NCI-H1694 treated with DMSO at 0.1 percent for 48 hours (cell line): ENCODE results near the gene ZMIZ1.
A peak's percentile ranks its signal among the peaks of the same experiment; 100 is the strongest.

Experiments
- DNase-seq: peaks from one replicate; lab custom pipeline; 2025; lab: John Stamatoyannopoulos, UW

The ZMIZ1 gene

DNA sequence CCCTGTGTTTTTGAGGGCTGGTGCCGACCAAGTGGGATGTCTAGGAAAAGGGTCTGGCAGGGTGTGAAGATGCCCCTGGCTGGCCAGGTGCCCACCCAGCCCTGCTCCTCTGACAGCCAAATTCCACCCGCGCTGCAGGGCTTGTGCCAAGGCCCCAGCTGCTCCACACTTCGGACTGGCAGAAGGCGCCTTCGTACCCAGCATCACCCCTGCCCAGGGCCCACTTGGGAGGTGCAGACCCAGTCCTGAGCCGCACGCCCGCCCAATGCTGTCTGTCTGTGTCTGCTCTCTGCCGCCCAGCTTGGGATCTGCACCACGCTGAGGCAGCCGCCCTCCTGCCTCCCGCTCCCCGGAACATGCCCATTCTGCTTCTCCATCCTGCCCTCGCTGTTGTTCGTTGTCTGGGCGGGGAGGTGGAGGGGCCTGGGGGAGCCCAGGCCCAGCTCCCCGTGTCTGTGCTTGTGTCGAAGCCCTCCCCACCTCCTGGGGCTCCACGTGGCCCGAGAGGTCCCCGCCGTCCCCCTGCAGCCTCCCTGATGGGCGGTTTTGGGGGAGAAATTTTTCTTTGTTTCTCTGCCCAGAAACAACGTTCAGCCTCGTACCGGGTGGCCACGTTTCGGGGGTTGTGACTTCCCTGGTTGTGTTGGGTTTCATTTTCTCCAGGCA, 241.6 kb downstream of the ZMIZ1 start:
- no peak for DNase-seq

GRCh38 chr10:79310911-79311573, 242.3 kb downstream of the ZMIZ1 start:
- DNase-seq, result no peak

DNA sequence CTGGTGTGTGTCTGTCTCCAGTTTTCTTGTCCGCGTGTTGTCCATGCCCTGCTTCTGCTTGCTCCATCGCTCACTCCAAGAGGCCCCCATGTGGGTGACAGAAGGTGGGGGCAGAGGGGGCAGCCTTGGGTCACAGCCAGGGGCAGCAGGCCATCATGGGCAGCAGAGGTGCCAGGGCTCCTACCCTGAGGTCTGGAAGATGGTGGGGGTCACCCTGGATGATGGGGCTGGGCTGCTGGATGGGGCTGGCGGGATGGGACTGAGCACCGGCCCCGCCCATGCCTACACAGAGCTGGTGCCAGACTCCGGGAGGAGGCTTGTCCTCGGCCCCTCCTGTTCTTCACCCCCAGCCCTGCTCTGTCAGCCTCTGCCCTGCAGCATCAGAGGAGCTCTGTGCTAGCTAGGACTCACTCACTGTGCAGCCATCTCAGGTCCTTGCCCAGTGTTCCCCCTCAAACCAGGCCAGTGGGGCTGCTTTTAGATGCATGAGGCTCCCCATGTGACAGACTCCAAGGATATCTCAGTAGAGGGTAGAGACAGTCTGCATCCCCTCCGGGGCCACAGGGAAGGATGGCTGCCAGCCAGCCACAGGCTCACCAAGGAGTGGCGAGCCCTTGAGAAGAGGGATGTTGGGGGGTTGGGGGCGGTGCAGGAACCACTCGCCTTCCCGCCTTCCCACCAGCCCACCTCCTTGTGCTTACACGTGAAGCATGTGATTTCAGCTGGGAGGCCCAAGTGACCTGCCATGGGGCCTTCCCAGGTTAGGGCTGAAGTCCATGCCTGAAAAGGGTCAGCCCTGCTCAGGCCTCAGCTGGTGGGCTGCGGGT, 243.0 kb downstream of the ZMIZ1 start:
- DNase-seq, result no peak

DNA sequence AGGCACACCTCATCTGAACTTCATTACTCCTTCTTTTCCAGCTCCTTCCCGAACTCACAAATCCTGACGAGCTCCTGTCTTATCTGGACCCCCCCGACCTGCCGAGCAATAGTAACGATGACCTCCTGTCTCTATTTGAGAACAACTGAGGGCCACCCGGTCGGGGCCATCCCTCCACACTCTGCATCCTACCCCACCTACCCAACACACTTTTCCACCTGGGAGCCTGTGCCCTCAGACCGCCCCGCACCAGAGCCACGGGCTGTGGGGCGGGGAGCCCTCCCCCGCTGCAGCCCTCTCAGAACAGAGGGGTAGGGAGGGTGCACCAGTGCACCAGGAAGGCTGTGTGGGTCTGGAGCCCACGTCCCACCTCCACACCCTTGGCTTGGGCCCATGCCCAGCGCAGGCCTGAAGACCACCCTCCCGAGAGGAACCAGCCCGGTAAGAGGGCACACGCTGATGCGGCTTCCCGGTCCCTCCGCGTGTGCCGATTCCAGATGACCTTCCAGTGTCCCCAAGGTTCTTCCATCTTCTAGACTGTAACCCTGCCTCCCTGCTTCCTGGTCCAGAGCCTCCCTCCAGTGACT, 243.9 kb downstream of the ZMIZ1 start:
- DNase-seq, result no peak

DNA sequence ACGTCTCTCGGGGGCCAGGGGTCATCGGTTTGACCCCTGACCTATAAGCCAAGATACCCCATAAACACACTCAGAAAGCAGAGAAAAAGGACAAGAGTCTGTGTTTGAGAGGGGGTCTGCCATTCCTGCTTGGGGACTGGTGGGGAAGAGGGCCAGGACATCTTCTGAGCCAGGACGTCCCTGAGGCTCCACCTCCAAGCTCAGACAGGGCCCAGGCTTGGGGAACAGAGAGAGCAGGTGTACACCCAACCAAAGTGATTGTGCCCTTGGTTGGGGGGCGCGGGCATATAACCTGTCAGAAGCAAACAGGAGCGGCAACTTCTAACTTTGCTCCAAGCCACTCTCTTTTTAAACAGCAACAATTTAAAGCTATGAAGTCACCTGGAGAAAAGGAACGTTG, 244.6 kb downstream of the ZMIZ1 start:
- no peak for DNase-seq

DNA sequence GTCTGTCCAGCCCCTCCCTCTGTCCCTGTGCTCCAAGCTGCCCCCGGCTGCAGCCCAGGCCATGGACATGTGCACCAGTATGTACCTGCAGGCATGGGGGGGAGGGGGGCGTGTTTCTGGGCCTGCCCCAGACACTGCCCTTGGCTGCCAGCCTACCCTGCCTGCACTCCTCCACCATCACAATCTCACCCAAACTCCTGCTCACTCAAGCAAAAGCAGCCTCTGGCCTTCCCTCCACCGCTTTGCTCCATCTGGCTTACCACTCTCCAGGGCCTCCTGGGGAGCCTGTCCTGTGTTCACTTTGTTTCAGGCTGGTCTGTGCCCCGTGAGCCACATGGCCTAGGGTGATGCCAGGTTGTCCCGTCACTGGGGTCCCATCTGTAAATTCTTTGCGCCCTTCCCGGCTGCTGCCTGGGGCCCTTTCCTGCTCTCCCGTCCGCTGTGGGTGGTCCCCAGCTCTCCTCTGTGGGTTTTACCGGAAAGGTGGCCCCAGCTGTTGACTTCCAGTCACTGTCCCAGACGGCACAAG, 245.2 kb downstream of the ZMIZ1 start:
- DNase-seq, result peak; percentile 31

DNA sequence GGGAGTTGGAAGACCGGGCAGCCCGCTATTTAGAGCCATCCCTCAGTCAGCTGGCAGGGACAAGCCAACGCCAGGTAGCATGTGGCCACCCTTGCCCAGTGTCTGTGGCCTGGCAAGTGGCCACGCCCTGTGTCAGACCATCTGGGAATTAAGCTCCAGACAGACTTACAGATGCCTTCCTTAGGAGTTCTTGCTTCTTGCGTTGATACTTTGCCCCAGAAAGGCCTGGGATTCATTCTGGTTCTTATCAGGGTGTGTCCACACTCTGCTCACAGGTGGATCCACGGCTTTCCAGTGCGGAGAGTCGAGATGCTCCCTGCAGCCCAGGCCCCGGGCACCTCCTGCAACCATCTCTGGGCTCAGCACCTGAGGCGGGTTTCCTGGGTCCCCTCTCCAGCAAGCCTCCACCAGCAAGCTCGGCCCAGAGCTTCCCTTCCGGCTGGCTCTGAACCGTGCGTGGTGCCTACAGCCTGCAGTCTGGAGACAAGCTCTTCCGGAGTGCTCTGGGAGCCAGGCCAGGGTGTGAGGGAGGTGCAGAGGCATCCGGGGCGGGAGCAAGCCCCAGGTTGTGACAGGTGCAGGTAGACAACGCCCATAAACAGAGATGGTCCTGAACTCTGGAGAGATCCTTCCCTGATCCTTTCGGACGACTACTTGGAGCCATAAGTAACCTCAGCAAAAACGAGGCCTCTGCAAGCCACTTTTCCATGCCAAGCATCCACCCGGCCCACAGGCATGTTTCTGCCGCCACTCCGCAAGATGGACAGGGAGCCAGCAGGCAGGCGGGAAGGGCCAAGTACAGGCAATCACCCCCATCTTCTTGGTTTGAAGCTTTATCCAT, 246.2 kb downstream of the ZMIZ1 start:
- DNase-seq, result no peak

GRCh38 chr10:79315602-79315920, 246.8 kb downstream of the ZMIZ1 start:
- DNase-seq, result no peak

DNA sequence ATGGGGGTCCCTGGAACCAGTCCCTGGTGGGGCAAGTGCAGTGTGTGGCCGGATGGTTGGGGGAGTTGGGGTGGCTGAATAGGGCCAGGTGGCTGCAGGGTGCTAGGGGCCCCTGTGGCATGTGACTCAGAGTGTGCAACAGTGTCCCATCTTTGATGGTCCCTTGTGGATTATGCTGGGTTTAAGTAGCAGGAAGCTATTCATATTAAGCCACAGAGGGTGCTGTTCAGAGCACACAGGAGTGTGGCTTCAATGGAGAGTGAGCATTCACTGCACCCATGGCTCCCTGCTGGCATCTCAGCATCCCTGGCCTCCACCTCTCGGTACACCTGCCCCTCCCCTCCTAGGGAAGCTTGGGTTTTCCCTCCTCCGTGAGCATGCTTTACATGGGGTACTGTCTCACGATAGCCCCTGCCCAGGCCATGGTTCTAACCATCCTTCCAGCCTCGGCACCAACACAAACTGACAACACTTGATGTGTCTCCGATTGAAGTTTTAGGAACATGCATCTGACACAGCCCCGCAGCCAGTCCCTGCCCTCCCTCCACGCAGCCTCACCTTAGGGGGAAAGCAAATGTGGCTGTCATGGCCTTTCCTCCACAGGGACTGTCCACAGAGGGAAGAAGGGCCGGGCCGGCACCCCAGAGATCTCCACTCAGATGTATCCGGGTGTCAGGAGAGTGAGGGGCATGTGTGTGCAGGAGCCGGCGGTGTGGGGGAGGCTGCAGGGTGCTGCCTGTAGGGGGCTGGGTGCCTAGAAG, 248.1 kb downstream of the ZMIZ1 start:
- no peak for DNase-seq

DNA sequence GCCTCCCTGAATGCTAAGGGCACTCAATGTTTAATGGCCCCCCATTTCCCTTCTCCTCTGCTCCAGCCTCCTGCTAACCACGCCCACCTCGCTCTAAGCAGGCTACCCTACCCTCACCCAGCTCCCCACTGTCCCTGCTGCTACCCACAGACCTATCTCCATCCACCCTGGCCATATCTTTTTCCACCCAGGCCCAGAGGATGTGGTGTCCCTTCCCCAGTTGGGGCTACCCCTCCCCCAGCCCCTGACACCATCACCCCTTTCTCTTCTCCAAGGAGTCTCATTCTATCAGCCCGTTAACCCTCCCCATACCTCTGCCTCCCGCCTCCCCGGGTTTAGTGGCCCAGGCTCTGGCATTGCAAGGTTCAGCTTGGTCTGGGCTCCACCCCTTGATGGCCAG, 249.6 kb downstream of the ZMIZ1 start:
- DNase-seq, result no peak

GRCh38 chr10:79319115-79319771, 250.5 kb downstream of the ZMIZ1 start:
- no peak for DNase-seq

GRCh38 chr10:79320316-79320715, 251.6 kb downstream of the ZMIZ1 start:
- no peak for DNase-seq

- no peak for DNase-seq
Observed at GRCh38 chr10:79320820-79321493, 252.2 kb downstream of the ZMIZ1 start.

- DNase-seq, result no peak
Observed at GRCh38 chr10:79321494-79321882, 252.7 kb downstream of the ZMIZ1 start.

DNA sequence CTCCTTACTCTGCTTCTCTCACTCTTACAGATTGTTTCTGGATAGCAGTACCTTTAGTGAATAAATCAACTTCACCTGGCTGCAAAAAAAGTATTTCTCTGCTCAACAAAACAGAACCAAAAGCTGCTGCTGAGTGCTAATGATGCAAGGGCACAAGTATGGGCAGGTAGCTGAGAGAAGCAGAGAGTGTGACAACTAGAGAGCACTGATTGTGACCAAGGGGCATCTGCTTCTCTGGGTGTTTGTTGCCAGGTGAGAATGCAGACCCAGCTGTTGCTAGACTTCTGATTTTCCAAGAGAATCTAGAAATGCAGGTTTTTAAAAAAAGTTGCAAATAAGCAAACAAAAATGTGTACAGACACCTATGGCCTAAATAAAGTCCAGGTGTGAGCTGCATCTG, 253.2 kb downstream of the ZMIZ1 start:
- DNase-seq, result no peak

- DNase-seq, result no peak
Observed at GRCh38 chr10:79322616-79323543, 254.1 kb downstream of the ZMIZ1 start.

GRCh38 chr10:79323602-79324001, 254.8 kb downstream of the ZMIZ1 start:
- DNase-seq, result no peak

DNA sequence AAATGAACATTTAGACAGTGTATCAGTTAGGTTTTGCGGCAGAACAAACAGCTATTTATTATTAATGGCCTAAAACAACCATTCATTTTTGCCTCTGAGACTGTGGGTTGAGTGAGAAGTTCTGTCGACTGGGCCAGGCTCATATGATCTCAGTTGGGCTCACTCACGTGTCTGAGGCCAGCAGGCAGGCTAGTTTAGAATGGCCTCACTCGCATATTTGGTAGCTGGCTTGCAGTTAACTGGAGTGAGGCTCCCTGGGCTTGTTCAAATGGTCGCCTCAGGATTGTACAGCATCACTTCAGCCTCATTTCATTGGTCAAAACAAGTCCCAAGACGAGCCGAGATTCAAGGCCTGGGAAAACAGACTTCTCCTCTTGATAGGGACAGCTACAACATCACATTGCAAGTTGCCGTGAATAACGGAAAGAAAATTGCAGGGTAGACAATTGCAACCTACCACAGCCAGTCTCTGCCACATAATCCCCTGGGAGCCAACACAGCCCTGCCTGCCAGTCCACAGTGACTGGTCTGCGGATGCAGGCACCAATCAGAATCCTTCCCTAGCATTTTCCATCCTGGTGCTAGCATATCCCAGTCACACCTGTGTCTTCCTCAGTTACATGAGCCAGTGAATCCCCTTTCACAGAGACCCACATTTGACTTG, 255.4 kb downstream of the ZMIZ1 start:
- DNase-seq, result no peak
